Left kidney (tissue), 2 donors: ENCODE results near the gene EWSR1. TPM values are rescaled to one million over a fixed set of nuclear protein-coding genes. Genes with fewer than 3 reads are reported as not detected.
"Not testable (repeated sequence)": the region's sequence is repeated elsewhere in the genome, so short reads cannot be mapped to it uniquely, and the experiment has no call there.

ENCODE experiments used
- DNase-seq: peaks from one replicate; pipeline ENCODE4 v3.0.0-alpha.2; 2013
- polyA plus RNA-seq: library from polyadenylated mRNA; unstranded; fragments of 120-200 nt; gene quantifications from one replicate; pipeline ENCODE4 v1.2.1, GENCODE V29; 2013; ENCODE audit not compliant: insufficient read length

EWSR1 gene
- polyA plus RNA-seq, 1 donor = 404 TPM

DNA sequence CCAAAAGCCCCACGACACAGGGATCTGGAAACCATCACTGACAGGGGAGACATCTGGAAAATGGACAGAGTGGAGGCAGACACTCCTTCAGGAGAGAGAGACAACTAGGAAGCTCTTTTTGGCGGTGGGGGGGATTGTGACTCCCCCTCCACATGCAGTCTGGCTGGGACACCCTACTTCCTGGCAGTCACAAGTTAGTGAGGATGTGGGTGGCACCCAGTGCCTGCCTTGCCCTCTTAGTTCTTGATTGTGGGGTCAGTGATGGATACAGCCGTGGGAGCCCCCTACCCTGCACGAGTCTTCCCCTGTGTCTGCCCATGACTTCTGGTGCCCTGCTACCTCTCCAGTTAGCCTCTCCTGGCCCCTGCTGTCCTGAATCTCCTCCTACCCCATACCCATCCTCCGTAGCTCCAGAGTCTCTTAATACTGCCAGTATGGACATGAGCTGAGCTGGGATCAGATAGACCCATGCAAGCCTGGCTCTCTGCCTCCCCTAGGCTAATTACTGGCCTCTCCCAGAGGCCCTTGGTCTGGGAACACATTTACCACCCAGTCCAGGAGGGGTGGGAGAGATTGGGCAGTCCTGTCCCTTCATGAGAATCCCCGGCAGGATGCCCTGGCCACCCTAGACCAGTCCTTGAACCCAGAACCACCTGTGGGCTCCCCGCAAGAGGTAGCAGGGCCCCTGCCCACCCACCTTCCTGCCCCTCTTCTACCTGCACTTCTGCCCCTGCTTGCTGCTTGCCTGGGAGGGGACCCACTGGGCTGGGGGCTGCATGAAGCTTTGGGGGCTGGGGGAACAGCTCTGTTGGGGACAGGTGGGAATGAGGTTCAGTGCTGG, 23.1 kb upstream of the EWSR1 start:
- no peak for DNase-seq

DNA sequence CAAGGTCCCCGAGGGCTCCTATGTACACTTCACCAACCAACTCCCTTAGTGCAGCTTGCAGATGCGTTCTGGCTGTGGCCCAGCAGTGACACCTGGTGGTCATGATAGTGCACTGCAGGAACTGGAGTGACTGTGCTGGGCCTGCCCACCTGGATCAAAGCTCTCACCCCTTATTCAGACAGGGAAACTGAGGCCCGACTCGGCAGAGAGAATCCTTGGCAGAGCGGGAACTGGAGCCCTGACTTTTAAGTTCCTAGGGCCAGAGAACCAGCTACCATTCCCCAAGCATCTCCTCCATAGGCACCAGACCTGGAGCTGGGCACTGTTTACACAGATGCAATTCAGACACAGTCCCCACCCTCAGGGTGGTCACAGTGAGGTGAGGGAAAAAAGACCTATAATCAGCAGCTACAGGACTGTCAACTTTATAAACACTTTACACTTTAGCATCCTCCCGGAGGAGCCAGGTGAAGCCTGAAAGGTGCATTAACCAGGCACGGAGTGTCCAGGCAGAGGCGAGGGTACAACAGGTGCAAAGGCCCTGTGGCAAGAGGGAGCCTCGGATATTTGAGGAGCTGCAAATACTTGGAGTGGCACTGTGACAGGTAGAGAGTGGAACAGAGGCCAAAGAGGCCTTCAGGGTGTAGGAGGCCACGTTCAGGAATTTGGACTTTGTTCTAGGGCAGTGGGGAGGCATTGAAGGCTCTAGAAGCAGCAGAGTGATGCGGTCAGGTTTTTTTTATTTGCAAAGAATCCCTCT, 22.3 kb upstream of the EWSR1 start:
- DNase-seq = peak; percentile 59

DNA sequence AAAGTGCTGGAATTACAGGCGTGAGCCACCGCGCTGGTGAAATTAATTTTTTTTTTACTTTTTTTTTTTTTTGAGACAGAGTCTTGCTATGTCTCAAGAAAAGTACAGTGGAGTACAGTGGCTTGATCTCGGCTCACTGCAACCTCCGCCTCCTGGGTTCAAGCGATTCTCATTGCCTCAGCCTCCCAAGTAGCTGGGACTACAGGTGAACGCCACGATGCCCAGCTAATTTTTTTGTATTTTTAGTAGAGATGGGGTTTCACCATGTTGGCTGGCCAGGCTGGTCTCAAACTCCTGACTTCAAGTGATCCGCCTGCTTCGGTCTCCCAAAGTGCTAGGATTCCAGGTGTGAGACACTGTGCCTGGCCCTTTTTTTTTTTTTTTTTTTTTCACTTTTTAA, 20.2 kb upstream of the EWSR1 start:
- DNase-seq = not testable (repeated sequence)

DNA sequence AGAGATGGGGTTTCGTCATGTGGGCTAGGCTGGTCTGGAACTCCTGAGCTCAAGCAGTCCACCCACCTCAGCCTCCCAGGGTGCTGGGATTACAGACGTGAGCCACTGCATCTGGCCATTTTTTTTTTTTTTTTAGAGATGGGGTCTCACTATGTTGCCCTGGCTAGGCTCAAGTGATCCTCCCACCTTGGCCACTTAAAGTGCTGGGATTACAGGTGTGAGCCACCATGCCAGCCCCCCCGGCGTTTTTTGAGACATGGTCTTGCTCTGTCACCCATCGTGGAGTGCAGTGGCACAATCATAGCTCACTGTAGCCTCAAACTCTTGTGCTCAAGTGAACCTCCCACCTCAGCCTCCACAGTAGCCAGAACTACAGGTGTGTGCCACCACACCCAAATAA, 16.8 kb upstream of the EWSR1 start:
- DNase-seq = no peak

DNA sequence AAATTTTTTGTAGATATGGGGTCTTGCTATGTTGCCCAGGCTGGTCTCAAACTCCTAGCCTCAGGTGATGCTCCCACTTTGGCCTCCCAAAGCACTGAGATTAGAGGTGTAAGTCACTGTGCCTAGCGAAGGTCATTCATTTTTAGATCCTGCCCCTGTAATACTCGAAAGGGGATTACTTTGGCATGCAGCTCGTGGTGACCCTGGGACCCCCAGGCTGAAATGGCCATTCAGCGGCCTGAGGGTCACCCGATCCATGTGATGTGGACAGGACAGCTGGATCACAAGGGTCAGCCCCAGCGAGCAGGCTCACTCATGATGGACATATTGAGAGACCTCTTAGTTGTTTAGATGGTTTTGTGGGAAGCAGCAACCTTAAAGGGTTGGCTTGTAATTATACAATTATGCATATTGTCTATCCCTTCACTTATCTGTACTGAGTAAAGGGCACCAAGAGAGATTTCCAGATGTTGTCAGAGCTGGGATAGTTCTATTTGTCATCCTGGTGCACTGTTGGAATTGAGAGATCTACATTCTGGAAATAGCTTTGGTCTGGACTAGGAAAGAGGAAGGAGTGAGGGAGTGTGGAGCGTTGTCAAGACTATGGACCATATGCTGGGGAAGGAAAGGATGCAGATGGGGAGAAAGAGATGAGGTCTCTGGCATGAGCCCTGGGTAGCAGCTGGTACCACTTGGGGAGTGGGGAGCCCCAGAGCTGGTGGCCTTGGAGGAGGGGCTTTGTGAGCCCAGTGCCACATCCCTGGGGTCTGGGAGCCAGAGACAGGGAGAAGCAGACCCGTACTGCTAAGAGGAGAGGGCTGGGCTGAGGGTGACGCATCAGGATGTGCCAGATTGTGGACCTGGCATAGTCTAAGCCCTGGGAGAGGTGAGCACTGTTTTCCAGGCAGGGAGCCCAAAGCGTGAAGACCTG, 15.8 kb upstream of the EWSR1 start:
- no peak for DNase-seq

DNA sequence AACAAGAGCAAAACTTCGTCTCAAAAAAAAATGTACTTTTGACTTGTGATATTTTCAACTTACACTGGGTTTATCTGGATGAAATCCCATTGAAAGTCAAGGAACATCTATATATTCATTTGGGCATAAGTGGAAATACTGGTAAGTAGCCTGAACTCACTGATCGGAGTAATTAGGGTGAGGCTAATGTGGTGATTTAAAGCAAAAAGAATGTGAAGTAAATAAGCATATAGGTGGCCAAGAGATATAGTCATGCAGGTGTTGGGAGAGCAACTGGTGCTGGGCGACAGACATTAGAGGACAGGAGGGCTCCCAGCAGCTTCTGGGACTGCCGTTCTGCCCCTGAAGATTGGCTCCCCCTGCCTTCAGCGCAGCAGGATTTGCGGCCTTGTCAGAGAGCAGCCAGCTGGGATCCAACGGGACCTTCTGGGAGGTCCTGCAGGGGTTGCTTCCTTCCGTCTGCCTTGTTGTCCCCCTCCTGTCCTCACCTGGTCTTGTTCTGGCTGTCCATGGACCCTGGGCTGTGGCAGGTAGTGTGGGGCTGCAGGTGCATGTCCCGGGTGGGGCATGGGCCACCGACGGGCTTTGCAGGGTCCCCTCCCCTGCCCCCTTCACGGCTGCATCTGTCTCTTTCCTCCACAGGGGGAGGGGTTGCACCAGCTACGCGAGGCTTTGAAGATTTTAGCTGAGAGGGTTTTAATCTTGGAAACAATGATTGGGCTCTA, 14.3 kb upstream of the EWSR1 start:
- DNase-seq = no peak

DNA sequence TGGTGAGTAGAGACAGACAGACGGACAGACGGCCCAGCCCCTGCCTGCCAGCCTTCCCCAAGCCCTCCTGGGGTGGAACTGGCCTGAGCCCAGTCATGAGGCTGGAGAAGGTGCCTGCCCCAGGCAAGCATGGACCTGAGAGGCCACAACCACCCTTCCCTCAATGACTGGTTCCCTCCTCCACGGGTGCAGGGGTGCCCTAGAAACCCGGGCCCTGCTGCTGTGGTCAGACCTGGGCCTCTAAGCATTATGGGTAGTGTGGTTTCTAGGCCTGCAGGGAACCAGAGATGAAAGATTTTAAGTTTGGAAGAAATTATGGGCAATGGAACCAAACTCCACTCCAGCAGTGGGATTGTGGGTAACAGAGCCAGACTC, 13.8 kb upstream of the EWSR1 start:
- DNase-seq = no peak

DNA sequence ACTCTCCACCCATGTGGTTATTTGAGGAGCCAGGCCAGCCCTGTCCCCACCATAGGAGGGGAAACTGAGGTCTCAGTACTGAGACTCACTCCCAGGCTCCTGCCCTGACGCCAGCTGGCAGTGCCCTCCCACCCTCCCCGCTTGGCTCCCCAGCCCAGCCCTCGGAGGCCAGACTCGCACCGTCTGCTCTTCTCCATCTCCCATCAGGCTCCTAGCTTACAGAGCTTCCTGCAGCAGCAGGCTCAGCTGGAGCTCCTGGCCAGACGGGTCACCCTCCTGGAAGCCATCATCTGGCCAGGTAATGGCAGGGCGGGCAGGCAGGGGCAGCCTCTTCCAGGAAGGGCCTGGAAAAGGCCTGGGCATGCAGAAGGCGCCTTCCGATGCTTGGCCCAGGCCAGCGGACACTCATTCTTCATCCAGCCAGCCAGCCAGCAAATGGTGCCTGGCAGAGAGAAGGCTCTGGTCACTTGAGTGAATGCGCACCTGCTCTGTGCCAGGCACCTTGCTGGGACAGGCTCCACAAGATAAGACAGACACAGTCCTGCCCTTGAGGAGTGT, 12.9 kb upstream of the EWSR1 start:
- DNase-seq = no peak

DNA sequence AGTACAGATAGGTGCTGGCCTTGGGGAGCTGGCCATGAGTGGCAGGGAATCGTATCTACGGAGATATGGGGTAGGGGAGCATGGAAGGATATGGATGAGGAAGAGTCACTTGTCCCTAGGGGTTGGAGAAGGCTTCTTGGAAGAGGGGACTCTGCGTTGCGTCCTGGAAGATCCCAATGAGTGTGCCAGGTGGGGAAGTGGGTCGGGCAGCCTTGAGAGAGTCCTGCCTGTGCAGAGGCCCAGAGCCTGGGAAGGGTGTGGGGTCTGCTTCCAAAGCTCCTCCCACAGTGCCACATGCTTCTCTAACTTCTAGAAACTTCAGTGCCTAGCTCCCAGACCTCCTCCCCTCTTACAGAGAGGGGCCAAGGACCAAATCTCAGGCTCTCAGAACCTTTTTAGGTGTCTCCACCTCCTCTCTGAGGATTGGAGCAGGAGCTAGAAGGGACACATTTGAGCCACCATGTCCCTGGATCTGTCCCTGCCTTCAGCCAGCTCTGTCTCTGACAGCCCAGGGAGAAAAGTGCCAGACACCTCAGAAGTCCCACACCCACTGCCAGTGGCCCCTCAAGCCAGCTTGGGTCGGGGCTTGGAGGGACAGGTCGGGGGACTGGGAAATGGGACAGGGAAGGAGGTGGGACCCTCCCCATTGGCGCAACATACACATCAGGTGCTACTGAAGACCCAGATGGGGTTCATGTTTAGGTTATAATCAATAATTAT, 11.3 kb upstream of the EWSR1 start:
- no peak for DNase-seq

DNA sequence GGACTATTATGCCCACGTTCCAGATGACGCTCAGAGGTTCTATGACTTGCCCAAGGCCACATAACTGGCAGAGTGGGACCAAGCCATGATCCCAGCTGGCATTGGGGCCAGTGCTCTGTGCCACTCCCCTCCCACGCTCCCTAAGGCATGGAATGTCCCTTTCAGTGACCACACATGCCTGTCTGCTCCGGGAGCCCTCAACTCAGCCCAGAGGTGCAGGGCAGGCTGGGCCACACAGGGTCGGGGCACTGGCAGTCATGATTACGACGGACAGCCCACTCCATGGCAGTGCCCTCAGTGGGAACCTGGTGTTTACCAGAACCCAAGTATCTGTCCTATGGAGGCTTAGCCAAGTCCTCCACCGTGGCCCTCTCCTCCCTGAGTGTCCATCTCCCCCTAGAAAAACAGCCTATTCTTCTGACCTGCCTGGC, 10.3 kb upstream of the EWSR1 start:
- no peak for DNase-seq

DNA sequence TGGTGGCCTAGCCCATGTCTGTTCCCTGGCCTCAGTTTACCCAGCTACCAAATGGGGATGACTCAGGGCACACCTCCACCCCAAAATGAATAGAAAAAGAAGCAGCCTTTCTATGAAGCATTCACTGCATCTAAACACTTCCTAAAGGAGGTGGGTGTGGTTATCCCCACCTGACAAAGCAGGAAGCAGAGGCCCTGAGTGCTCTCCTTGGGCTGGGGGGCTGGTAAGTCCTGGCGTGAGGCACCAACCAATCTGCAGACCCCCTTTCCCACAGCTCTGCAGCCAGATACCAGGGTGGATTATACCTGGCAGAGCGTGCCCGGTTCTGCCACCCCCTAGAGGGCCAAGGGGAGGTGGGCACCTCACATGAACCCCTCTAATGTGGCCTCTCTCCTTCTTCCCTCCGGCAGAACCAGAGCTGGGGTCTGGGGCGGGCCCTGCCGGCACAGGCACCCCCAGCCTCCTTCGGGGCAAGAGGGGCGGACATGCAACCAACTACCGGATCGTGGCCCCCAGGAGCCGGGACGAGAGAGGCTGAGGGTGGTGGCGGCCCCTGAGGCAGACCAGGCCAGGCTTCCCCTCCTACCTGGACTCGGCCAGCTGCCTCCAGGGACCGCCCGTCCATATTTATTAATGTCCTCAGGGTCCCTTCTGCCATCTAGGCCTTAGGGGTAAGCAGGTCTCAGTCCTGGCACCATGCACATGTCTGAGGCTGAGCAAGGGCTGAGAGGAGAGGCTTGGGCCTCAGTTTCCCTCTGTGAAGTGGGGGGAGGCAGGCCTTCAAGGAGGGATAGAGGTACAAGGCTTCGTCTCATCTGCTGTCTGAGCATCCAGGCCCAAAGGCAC, 9.4 kb upstream of the EWSR1 start:
- no peak for DNase-seq

DNA sequence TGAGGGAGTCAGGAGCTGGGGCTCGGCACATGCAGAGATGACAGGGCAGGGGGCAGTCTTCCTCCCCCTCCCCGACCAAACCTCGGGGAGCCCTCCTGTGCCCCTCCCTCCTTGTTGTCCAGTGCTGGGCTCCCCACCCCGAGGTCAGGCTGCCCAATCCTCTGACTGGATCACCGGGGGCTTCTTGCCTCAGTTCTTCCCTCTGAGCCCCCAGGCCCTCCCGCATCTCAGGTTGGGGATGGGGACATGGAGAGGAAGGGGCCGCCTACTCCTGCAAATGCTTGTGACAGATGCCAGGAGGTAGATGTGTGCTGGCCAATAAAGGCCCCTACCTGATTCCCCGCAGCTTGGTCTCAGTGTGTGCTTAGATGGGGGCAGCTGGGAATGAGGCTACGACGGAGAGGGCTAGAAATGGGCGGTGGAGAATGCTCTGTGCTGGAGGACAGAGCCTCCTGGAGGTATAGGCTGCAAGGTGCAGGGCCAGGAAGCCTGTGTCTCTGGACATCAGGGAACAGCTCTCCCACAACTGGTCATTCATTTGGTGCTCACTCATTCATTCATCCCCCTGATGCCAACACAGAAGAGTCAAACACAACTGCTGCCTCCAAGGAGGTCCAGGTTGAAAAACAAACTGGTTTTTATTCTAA, 8.7 kb upstream of the EWSR1 start:
- DNase-seq = no peak

DNA sequence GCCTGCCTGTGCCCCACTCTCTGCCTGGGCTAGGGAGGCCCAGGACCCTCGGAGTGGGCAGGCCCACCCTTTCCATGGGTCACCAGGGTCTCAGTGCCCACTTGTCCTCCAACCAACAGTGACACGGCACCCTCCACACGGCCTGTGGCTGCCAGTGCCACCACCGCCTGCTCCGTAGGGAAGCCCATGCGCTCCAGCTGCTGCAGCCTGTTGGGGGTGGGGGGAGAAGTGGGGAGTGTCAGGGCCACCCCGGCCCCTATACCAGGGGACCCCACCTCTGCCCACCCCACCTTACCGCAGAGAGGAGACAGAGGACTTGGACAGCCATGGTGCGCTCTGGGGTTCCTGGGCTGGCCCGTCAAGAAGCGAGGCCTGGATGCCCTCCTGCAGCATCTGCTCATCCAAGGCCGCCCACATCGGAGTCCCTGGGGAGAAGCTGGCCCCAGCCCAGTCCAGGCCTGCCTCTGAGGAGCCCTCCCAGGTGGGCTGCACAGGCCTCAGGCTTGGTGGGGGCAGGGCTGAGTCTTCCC, 8.0 kb upstream of the EWSR1 start:
- DNase-seq = no peak

DNA sequence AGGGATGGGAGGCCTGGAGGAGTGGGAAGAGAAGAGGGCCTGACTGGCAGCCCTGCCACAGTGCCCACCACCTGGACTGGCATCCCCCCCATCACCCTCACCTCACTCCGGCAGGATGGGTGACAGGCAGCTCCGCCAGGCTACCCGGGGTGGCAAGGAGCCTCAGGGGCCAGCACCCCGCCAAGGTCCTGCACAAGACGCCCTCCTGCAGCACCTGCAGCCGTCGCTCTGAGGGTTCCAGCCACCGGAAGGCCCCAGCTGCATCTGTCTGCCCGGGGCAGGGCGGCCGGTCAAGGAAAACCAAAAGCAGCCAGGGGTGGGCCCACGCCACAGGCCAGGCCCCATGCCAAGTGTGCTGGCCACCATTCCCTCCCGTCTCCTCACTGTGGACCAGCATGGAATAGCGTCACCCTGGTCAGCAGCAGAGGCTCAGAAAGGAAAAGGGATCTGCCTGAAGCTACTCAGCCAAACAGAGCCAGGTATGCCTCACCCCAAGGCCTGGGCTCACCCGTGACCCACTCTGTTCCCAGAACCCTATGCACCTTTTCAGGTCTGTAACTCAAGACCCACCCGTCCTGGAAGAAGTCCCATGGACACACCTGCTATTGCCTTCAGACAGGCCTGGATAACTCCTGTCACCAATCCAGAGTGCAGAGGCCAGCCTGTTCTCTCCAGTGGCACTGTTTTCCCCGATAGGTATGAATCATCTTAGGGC, 7.3 kb upstream of the EWSR1 start:
- no peak for DNase-seq

DNA sequence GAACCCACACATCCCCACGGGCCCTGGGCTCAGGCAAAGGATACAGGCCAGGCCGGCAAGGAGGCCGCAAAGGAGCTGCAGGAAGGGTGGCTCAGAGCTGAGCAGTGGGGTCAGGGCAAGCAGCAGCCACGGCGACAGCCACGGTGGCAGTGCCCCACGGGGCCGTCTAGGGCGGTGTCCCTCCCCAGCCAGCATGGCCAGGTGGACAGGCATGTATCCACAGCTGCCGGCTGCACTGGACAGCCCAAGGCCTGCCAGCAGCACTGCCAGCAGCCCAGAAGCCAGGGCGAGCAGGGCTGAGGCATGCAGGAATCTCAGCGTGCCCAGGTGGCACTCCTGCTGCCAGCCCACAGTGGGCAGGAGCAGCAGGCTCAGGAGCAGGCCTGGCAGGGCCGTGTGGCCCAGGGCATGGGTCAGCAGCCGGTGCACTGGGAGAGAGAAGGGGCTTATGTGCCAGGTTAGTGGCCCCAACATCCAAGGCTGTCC, 4.2 kb upstream of the EWSR1 start:
- no peak for DNase-seq

DNA sequence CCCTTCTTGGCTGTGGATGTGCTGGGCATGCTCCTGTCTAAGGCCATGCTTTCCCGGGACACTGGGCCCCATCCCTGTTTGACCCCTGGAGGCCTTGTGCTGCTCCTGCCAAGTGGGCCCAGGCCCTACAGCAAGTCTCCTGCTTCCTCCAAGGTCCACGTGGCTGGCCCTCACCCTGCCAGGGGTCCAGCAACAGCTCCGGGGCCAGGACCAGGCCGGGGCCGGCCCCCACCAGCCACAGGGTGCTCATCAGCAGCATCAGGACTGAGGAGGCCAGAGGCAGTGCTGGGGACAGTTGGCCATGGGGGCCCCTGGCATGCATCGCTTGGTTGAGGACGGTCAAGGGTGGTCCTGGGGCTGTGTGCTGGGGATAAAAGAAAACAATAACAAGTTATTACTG, 2.8 kb upstream of the EWSR1 start:
- DNase-seq = no peak

DNA sequence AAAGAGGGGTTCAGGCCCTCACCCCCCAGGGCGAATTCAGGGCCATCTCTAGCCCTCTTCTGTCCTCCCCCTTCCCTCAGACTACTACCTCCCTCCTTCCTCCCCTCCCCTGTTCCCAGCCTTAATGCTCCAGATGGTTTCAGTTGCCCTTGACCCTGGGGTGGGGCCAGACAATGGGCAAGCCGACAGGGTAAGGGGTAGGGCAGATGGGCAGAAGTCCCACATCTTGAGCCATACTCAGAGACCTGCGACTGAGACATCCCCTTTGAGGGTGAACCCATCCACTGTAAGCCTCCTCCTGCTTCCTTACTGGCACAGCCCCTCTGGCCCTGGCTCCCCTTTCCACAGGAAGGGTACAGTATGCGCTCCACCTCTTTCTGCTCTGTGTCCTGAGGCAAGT, 2.1 kb upstream of the EWSR1 start:
- no peak for DNase-seq
